ENCODE measurements around the gene JPT1.

- TF ChIP-seq CTCF (conservative IDR thresholded peaks at IDR 0.05; ENCODE audit: low read length): no peak
- TF ChIP-seq EZH2phosphoT487 (IDR thresholded peaks at IDR 0.05; ENCODE audit: borderline replicate concordance): no peak
Observed at GRCh38 chr17:75109046-75109406, 45.3 kb downstream of the JPT1 start.

Data from Loucy (cell line).